Ectodermal cell (in vitro differentiated cells): ENCODE data around the gene PRKCG.
A peak's percentile ranks its signal among the peaks of the same experiment; 100 is the strongest.

Source experiments
- H3K27ac ChIP-seq: 2 replicates; pipeline ENCODE4 v1.7.0; 2013; ENCODE audit warnings: mild to moderate bottlenecking, low read depth, low read length; ENCODE audit not compliant: insufficient read depth, poor library complexity, severe bottlenecking
- H3K27me3 ChIP-seq: 2 replicates; pipeline ENCODE4 v1.7.0; 2013; ENCODE audit warnings: mild to moderate bottlenecking, low read length; ENCODE audit not compliant: insufficient read depth, control insufficient read depth, poor library complexity, severe bottlenecking
- H3K36me3 ChIP-seq: one replicate; pipeline ENCODE4 v1.7.0; 2013; ENCODE audit warnings: low read length; ENCODE audit not compliant: control insufficient read depth, insufficient read depth
- H3K4me1 ChIP-seq: one replicate; pipeline ENCODE4 v1.7.0; 2013; ENCODE audit warnings: low read length; ENCODE audit not compliant: control insufficient read depth, insufficient read depth
- H3K4me3 ChIP-seq: 2 replicates; pipeline ENCODE4 v1.7.0; 2013; ENCODE audit warnings: low read depth, low read length, control low read depth; ENCODE audit not compliant: insufficient read depth
- H3K9me3 ChIP-seq: 2 replicates; pipeline ENCODE4 v1.7.0; 2013; ENCODE audit warnings: mild to moderate bottlenecking, low read length, moderate library complexity; ENCODE audit not compliant: control insufficient read depth
- WGBS, 2 experiments: methylation state at CpG; one replicate each; pipeline ENCODE4 v1.1.7; 2013; ENCODE audit warnings: missing lambda C conversion rate in 2 of 2; 5-methylcytosine and 5-hydroxymethylcytosine counted together

PRKCG gene

DNA sequence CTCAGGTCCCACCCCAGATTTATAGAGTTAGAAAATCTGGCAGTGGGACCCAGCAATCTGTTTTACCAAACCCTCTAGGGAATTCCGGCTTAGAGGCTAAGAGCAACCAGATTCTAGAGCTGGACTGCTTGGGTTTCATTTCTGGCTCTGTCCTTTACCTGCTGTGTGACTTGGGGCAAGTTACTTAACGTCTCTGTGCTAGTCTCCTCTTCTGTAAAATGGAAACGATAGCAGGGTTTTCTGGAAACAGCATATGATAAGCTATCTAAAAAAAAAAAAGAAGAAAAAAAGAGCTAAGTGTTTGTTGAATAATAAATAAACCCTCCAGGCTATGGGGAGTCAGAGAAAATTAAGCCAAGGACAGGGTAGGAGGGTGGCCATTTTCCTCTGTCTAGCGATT lies 15.5 kb downstream of the PRKCG start:
- H3K4me1 ChIP-seq: peaks cover 13% of the 10 kb centered on the region
- H3K4me3 ChIP-seq: no peak overlapping the region
- 75 to 82% methylated on average over 4 of the region's 4 CpGs for WGBS, 2 experiments
- peaks cover 13% of the 10 kb centered on the region for H3K27me3 ChIP-seq
- no peak overlapping the region for H3K27ac ChIP-seq
- no peaks in the 10 kb centered on the region for H3K9me3 ChIP-seq
- no peaks in the 10 kb centered on the region for H3K36me3 ChIP-seq

DNA sequence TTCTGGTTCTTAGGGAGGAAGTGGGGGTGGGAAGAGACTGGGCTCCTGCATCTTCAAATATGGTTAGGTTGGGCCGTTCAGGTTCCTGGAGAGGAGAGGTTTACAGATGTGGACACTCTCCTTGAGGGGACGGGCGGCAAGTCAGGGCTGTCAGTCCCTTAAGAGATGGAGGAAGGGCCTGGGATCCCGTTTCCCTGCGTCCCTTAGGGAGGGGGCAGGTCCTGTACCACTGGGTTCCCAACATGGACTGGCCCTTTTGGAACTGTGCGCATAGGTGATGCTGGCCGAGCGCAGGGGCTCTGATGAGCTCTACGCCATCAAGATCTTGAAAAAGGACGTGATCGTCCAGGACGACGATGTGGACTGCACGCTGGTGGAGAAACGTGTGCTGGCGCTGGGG lies 16.2 kb downstream of the PRKCG start:
- Histone ChIP-seq H3K4me1 (peaks cover 11% of the 10 kb centered on the region), H3K9me3 (no peaks in the 10 kb centered on the region)
- WGBS, 2 experiments: 18 to 19% methylated on average over 16 of the region's 16 CpGs

DNA sequence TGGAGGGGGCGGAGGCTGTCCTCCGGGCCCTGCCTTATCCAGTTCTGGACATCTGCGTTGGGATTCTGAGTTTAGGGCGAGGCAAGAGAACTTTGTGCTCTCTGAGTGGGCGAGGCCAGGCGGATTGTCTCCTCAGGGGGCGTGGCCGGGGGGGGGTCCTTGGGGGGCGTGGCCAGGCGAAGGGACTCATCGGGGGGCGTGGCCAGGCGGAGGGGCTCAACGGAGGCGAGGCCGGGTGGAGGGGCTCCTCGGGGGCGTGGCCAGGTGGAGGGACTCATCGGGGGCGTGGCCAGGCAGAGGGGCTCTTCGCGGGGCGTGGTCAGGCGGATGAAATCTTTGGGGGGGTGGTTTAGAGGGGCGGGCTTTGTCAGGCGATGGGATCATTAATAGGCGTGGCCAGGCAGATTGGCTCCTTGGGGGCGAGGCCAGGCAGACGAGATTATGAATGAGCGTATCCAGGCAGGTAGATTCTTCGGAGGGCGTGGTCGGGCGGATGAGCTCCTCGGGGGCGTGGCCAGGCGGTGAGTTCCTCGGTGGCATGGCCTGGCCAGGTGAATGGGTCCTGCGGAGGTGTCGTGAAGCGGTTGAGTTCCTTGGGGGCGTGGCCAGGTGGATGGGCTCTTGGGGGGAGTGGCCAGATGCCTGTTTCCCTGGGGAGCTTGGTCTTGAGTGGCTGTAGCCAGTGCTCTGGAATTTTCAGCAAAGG lies 16.8 kb downstream of the PRKCG start:
- Histone ChIP-seq H3K9me3 (no peaks in the 10 kb centered on the region), H3K27ac (no peak overlapping the region), H3K4me3 (peak overlapping the region; percentile 37), H3K27me3 (peaks cover 13% of the 10 kb centered on the region), H3K36me3 (no peaks in the 10 kb centered on the region), H3K4me1 (peaks cover 11% of the 10 kb centered on the region)
- 3 to 5% methylated on average over 42 of the region's 42 CpGs for WGBS, 2 experiments

More for the DNA sequence above, 16.2 kb downstream of the PRKCG start:
- Histone ChIP-seq H3K27ac (no peak overlapping the region), H3K36me3 (no peaks in the 10 kb centered on the region), H3K27me3 (peaks cover 13% of the 10 kb centered on the region), H3K4me3 (peak overlapping the region; percentile 37)

DNA sequence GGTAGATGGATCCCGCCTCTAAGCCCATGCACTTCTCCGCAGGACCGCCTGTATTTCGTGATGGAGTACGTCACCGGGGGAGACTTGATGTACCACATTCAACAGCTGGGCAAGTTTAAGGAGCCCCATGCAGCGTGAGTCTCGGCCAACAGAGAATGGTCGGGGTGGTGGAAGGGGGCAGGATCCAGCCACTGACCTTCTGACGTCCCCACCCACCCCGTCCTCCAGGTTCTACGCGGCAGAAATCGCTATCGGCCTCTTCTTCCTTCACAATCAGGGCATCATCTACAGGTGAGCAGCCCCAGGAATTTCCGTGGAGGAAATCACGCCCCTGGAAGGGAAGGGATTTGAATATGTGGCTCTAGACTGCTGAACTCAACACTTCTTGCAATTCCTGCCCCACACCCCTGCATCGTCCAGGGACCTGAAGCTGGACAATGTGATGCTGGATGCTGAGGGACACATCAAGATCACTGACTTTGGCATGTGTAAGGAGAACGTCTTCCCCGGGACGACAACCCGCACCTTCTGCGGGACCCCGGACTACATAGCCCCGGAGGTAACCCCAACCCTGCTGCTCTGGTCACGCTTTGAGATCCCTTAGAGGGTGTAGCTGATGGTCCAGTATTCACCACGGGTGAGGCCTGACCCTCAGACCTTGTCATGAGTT lies 18.3 kb downstream of the PRKCG start:
- WGBS, 2 experiments: 95 to 96% methylated on average over 27 of the region's 27 CpGs
- Histone ChIP-seq H3K4me1 (peaks cover 11% of the 10 kb centered on the region), H3K27ac (no peak overlapping the region), H3K36me3 (no peaks in the 10 kb centered on the region), H3K27me3 (peaks cover 22% of the 10 kb centered on the region), H3K9me3 (no peaks in the 10 kb centered on the region), H3K4me3 (no peak overlapping the region)

DNA sequence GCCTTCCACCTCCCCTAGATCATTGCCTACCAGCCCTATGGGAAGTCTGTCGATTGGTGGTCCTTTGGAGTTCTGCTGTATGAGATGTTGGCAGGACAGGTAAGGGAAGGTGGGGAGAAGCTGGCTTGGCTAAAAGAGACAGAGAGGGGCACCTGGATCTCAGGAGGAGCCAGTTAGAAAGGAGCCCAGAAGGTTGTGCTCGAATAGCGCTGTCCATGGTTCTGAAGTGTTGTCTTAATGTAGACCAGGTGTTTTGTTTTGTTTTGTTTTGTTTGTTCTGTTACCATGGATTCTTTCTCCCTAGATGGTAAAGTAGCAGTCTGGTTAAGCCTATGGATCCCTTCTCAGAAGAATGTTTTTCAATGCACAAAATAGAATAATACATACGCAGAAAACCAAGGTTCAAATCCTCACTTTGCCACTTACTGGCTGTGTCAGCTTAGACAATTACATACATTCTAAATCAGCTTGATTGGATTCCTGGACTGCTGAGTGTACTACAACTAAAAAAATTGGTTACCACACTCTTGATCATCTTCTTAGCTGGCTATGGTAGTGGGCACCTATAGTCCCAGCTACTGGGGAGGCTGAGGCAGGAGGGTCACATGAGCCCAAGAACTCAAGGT lies 21.2 kb downstream of the PRKCG start:
- no peaks in the 10 kb centered on the region for H3K36me3 ChIP-seq
- H3K4me3 ChIP-seq: no peak overlapping the region
- H3K9me3 ChIP-seq: no peaks in the 10 kb centered on the region
- peaks cover 14% of the 10 kb centered on the region for H3K4me1 ChIP-seq
- peak overlapping the region; percentile 44 for H3K27ac ChIP-seq
- H3K27me3 ChIP-seq: peaks cover 40% of the 10 kb centered on the region
- WGBS, 2 experiments: 35 to 42% methylated on average over 4 of the region's 4 CpGs

DNA sequence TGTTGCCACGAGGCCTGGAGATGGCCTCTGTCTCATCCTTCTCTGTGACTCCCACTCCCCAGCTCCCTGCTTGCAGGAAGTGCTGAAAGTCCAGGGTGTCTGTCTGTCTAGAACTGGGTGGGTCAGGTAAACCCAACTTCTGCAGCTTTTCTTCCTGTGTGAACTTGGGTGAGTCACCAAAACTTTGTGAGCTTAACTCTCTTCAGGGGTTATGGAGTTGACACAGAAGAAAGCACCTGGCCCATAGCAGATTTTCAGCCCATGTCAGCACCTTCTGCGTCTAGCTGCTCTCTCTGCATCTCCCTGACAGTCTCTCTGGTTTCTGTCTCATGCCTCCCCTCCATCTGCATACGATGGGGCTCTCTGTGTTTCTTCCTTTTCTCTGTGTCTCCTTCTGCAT lies 22.9 kb downstream of the PRKCG start:
- Histone ChIP-seq H3K4me3 (no peak overlapping the region), H3K4me1 (peaks cover 7% of the 10 kb centered on the region), H3K27me3 (peaks cover 53% of the 10 kb centered on the region), H3K27ac (no peak overlapping the region), H3K9me3 (no peaks in the 10 kb centered on the region), H3K36me3 (no peaks in the 10 kb centered on the region)
- 38 to 39% methylated on average over 3 of the region's 3 CpGs for WGBS, 2 experiments

DNA sequence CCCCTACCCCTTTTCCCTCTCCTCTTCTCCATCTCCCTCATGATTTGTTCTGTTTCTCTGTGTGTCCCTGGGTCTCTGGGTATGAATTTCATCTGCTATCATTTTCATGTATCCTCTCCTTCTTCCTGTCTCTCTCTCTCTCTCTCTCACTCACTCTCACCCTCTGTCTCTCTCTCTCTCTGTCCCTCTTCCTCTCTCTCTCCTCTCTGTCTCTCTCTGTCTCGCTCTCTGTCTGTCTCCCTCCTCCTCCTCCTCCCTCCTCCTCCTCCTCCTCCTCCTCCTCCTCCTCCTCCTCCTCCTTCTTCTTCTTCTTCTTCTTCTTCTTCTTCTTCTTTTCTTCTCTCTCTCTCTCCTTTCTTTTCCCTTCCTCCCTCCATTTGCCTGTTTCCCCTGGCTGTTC lies 23.8 kb downstream of the PRKCG start:
- Histone ChIP-seq H3K9me3 (no peaks in the 10 kb centered on the region), H3K36me3 (no peaks in the 10 kb centered on the region), H3K27me3 (peaks cover 62% of the 10 kb centered on the region), H3K4me3 (no peak overlapping the region), H3K27ac (no peak overlapping the region), H3K4me1 (peaks cover 13% of the 10 kb centered on the region)
- WGBS, 2 experiments: no CpG with 5 or more reads among the region's 1 CpG

DNA sequence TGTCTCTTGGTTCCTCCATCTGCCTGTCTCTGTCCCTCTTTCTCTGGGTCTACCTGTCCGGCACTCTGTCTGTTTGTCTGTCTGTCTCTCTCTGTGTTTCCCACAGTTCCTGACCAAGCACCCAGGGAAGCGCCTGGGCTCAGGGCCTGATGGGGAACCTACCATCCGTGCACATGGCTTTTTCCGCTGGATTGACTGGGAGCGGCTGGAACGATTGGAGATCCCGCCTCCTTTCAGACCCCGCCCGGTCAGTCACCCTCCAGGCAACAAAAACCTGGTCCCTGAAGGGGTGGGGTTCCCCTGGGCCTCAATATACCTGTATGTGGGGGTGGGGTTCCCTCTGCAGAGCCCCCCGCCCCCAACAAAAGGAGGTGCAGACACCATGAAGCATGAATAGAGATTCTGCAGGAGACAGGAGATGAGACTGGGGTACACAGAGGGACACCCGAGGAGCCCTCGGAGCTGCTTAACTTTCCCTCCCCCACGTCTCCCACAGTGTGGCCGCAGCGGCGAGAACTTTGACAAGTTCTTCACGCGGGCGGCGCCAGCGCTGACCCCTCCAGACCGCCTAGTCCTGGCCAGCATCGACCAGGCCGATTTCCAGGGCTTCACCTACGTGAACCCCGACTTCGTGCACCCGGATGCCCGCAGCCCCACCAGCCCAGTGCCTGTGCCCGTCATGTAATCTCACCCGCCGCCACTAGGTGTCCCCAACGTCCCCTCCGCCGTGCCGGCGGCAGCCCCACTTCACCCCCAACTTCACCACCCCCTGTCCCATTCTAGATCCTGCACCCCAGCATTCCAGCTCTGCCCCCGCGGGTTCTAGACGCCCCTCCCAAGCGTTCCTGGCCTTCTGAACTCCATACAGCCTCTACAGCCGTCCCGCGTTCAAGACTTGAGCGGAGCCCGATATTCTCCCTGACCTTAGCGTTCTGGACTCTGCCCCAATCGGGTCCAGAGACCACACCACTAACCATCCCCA lies 24.5 kb downstream of the PRKCG start:
- Histone ChIP-seq H3K36me3 (no peaks in the 10 kb centered on the region), H3K27me3 (peaks cover 67% of the 10 kb centered on the region), H3K9me3 (no peaks in the 10 kb centered on the region), H3K27ac (no peak overlapping the region), H3K4me3 (peak overlapping the region; percentile 6), H3K4me1 (peaks cover 13% of the 10 kb centered on the region)
- WGBS, 2 experiments: 12 to 13% methylated on average over 48 of the region's 48 CpGs

DNA sequence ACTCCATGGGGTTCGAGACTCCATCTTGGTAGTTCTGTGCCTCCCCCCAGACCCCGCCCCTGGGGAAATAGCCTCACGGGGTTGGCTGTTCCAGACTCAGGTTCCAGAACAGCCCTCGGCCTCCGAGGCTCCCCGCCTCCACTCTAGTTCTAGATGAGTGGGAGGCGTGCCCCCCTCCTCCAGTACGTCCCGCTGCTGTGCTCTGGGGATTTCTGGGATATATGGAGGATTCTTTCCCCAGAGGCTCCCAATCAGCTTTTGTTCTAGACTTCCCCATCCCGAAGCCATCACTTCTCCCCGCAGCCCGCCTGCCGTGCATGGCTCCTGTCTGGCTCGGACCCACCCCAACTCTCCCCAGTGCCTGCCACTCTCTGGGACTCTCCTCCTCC lies 25.2 kb downstream of the PRKCG start:
- peaks cover 70% of the 10 kb centered on the region for H3K27me3 ChIP-seq
- H3K9me3 ChIP-seq: no peaks in the 10 kb centered on the region
- H3K4me3 ChIP-seq: no peak overlapping the region
- peaks cover 13% of the 10 kb centered on the region for H3K4me1 ChIP-seq
- H3K36me3 ChIP-seq: no peaks in the 10 kb centered on the region
- no peak overlapping the region for H3K27ac ChIP-seq
- 35 to 39% methylated on average over 14 of the region's 14 CpGs for WGBS, 2 experiments
